Measurements from ENCODE around the gene VGLL4.

The VGLL4 gene

DNA sequence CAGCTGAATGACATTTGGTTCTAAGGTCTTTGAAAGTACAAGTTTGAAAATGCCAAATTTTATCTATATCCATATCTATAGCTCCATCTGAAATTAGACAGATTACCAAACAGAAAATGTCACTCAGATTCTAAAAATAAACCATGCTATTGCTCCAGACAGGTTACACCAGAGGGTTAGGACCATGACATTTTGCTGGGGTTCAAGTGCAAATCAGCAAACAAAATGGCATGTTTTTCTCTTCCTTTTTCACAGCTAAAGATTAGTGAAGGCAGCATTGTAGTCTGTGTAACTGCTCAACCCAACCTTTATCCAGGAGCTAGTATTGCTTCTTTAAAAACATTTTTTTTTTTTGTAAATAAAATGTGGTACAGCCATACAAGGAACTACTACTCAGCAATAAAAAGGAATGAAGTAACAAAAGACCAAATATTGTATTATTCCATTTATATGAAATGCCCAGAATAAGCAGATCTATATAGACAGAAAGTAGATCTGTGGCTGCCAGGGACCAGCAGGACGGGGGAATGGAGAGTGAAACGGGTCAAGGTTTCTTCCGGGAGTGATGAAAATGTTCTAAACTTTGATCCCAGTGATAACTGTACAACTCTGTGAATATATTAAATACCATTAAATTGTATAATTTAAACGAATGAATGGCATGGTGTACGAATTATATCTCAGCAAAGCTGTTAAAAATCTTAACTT lies 18.2 kb downstream of the VGLL4 start:
- no peak for DNase-seq

DNA sequence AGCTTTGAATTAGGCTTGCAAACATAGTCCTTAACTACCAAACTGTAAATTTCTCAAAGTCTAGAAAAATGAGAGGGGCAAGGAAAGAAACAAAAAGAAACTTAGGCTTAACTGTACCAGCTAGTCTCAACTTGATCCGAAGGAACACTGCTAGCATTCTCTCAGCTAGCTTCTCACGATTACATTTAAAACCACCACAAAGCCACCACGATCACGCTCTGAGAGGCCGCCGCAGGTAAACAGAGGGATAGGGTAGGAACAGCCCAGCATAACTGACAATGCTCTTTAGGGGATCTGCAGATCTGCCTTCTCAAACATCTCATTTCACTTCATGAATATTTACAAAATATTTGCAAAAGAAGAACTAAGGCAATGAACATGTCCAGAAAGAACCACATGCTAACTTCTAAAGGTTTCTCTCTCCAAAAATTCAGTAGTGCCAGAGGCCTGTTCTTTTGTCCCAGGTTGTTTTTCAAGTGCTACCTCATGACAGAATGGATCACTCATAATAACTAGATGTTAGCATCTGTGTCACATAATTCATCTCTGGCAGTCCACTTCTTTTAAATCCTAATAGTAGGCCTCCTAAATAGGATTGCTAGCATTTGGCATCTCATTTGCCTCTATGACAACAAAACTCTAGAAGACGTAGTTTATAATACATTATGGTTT lies 18.9 kb downstream of the VGLL4 start:
- no peak for DNase-seq

DNA sequence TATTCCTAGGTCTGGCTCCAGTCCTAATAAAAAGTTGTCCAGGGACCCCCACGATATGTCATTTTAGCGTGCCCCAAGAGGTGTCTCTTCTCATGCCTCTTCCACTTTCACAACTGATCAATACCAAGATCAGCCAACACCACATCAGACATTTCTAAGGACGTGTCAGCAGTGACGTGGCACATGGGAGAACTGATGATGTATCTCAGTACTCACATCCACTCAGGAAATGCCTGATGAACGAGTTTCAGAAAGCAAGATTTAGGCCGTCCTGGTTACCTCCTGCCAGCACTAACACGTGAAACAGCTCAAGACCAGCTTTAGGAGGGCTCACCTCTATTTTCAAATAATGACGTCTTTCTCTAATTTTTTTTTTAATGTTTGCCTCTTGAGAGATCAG lies 19.6 kb downstream of the VGLL4 start:
- peak; percentile 45 for DNase-seq

DNA sequence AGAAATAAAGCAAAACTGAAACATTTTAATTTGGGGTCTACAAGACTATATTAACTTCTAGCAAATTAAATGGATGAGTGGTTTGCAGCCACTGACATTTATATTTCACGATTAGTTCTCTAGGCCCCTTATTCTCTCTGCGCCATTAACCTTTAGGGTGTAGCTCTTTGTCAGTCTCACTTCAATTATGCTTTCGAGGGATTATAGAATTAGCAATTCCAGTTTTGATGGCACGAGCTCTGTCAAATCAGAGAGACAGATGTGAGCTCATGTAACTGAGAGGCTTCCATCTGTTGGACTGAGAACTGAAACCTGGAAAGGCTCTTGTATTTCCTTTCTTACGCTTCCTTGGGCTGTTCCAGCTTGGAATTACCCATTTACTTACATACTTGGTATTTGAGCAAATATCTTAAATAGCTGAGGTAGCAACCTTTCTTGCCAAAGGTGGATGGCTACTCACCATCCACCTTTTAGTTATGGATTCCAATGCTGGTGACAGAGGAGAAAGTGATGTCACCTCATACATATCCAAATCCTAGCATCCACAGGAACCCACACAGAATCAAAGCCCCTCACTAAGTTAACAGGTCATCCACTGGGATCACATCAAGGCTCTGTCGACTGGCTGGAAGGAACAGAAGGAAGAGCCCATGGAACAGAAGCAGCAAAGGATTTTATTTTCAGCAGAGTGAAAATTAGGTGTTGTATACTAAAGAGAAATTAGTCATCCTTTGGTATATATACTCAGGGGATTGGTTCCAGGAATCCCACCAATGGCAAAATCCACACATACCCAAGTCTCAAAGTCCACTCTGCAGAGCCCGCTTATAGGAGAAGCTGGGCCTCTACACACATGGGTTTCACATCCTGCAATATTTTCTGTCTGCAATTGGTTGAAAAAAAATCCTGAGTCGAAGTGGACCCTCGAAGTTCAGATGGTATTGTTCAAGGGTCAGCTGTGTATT lies 20.8 kb downstream of the VGLL4 start:
- DNase-seq, result no peak

DNA sequence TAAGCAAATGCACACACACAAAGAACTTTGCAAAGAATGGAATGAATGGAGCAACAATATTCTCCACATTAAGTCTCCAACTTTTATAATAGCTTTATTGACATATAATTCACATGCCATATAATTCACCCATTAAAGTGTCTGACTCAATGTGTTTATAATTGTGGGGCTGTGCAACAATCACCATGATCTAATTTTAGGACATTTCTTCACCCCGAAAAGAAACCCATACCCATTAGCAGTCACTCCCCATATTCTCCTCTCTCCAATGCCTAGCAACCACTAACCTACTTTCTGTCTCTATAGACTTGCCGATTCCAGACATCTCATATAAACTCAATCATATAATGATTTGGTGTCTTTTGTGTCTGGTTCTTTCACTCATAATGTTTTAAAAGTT lies 22.6 kb downstream of the VGLL4 start:
- DNase-seq, result no peak

DNA sequence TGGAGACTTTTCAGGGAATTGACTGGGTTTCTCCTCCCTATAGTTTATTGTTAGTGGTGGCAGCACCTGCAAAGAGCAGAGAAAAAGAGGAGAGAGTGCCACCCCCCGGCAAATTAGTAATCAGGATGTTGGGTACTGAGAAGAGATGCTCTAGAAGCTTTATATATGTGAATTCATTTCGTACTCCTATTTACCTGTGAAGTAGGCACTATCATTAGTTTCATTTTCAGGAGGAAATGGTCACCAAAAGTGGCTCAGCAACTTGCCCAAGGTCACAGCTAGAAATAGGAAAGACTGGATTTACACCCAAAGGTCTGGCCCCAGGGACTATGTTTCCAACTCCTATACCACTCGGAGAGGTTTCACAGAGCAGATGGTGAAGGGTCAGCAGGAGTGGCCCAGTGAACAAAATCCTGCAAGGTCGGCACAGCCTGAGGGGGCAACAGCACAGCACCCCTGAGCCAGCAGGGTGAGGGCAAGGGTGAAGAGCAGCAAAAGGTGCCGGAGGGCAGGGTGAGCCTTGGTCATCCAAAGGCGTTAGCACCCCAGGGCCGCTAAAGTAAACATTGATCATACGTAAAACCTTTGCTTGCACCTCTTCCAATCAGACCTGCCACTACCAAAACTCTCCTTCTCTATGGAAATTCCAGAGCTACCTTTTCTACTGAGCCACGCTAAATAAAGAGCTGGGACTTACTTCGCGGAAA lies 23.6 kb downstream of the VGLL4 start:
- no peak for DNase-seq

DNA sequence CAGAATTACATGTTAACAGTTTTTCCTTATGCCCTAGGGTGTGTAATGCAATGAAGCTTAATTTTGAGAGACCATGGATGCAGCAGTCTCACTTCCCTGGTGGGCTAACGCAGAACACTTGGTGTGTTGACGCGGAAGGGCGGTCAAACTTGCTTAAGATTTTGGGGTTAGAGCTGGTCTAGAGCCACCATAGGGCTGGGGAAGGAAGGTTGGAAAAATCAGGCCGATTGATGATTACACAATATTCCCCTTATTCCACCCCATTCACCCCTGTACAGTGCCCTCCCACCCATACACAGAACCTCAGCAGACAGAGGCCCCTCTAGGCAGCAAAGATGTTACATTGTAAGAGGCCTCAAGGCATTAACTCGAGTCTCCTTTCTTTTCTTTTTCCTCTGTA lies 24.3 kb downstream of the VGLL4 start:
- no peak for DNase-seq

DNA sequence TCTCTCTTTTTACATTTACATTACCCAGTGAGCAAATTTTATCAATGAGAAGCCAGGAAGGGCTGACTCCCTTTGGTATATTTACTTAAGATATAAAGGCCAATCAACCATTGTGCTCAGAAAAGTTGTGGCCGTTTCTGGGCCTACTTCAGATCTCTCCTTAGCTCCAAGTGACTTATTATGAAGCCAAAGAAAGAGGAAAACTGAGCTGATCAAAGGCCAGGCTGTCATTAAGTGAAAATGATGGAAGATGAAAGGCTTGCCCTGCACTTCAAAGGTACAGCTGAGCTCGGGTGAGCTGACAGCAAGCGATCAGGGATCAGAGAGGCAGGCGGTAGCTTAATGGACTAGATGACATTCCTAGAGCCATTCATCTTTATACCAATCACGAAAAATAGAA lies 24.8 kb downstream of the VGLL4 start:
- DNase-seq, result no peak

DNA sequence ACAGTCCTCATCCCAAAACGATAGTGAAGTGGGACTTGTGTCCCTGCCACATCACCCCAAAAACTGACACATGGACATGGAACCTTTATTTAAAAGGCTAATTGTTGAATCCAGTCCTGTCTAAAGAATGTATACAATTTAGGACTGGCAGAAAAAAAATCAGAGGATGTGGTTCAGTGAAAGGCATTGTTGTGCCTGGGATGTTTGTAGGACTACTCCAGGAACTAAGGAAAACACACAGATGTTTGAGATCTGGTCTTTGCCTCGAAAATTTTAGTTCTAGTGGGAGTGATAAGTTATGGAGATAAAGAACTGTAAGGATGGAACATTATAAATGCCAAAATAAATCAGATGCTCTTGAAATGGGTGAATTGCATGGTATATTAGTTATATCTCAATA lies 27.2 kb downstream of the VGLL4 start:
- no peak for DNase-seq

DNA sequence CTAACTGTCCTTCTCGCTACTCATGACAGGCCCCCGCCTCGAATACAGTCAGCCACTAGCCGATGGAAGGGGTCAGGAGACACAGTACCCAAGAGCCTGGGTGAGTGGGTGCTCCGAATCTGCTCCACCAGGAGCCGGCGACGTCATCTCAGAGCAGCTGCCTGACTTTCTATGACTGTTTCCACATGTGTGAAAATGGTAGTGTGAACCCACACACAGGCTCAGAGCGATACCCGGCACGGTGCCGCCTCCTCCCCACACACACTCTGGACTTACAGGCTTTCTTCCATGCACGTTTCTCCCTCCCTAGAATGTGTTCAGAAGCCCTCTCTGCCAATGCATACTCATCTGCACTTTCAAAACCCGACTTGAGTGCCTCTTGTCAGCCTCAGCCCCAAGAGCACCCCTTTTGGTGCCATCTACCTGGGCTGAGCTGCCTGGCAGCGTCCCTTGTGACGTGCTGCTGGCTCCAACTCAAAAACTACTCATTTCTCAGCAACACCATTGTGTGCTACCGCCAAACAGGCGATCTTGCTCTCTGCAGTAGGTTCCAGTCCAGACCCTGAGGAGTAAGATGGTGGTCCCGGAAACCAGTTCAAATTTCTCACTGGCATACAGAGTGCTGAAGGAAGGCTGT lies 29.7 kb downstream of the VGLL4 start:
- DNase-seq, result no peak

DNA sequence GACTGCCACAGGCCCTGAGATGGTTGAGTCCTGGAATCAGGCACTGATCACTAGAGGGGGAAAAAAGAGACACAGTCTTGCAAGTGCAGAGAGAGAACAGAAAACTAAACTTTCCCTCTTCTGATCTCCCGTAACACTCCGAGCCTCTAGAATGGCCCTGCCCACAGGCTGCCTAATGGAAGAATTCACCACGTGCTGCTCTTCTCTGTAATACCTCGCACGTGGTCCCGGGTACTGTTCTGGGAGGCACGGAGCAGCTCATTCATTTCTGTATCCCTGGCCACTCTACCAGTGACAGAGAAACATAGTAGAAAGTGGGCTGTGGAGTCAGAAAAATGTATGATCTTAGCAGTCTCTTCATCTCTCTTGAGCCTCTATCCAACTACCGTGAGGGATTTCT lies 30.4 kb downstream of the VGLL4 start:
- no peak for DNase-seq

DNA sequence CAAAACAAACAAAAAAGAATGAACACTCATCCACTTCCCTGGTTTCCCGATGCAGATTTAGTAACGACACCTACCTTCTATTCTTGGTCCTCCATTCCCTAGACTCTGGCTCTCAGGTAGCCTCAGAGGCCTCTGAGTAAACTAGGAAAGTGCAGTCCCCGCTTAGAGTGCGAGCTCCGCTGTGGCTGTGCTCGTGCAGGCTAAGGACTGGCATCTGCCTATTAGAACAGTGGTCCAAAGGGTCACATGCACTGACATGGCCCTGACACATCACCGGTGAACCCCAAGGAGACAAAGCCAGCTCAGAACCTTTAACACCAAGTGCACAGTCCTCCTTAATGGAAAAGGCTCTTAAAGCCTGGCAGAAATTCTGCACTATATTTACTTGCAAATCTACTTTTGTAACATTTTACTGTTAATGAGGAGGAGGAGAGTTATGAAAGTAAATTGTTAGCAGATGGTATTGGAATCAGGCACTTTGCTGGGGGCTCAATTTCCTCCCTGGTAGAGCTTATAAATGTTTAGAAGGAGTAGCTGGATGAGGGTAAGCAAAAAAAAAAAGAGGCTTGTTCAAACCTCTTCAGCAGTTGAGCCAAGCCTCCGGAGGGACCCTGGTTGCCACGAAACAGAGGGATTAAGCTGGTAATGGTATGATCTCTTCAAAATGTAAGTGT lies 31.1 kb downstream of the VGLL4 start:
- DNase-seq, result no peak

DNA sequence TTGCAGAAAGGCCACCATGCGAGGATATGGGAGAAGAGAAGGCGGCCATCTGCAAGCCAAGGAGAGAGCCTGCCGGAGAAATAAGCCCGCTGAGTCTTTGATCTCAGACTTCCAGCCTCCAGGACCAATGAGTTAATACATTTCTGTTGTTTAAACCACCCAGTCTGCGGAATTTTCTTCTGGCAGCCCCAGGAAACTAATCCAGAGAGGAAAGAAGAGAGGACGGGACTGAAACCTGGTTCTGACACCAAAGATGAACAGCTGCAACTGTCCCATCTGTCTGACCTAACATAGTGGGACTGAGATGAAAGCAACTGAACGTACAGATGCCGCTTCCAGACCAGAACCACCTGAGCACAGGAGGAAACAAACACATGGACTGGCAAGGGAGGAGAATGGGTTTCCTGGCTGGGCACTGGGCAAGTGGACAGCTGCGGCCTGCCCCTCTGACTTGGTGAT lies 32.3 kb downstream of the VGLL4 start:
- DNase-seq, result no peak

DNA sequence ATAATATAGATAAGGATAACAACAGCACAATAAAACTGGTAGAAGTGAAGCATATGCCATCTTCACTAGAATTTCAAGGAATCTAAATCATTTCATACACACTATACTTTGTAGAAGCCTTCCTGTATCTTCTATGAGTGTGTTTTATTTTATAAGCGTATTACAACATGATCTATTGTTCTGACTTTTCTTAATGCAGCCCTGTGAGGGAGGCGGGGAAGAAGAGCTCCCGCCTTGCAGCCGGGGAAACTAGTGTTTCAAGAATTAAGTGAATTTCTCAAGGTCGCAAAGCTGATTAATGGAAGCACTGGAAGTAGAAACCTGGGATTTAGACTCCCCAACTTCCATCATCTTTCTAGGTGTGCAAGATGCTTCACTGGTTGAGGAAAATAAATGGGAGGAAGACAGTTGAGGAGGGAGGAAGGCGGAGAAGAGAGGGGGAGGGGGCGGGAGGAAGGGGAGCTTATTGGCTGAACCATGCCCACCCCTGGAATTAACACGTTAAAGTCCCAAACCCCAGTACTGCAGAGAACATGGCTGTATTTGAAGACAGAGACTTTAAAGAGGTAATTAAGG lies 32.9 kb downstream of the VGLL4 start:
- DNase-seq, result no peak

DNA sequence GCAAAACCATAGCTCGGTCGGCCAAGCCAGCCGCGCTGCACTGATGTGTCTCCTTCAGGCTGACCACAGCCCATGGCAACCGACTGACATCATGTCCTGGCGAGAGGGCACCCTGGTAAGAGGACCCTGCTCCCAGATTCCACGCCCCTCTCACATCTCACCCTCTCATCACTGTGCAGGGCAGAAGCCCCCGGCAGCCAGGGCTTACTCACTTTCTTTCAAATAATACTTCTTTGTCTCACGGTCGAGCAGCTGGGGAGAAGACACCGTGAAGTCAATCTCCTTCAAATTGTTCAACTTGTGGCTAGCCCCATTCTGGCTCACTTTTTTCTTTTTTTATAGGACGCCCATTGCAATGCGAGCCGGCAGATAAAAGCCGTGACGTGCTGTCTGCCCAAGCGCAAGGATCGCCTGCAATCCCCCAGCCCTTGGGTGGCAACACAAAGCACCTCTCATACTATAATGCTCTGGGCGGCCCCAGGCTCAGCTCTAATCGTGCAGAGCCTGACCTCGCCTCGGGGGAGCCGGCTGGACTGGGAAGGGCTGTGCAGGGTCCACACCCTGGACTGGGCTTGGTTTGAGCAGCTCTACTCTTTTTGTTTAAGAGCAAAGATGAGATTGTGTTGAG lies 33.6 kb downstream of the VGLL4 start:
- no peak for DNase-seq

DNA sequence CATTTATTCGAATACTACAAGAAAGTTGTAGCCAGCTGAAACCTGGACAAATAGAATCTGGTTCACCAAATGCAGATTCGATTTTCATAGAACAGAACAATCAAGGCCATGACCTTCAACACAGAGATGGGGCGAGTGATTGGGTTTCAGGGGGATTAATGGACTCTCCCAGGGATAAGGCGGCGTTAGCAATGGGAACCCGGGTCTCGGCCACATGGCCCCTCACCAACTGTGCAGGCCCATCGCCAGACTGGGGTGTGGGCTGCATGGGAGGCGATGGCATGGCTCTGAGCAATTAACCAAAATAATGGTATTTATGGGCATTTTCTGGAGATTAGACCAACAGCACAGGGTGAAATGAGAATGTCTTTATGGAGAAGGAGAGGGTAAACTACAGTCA lies 34.2 kb downstream of the VGLL4 start:
- DNase-seq, result no peak

DNA sequence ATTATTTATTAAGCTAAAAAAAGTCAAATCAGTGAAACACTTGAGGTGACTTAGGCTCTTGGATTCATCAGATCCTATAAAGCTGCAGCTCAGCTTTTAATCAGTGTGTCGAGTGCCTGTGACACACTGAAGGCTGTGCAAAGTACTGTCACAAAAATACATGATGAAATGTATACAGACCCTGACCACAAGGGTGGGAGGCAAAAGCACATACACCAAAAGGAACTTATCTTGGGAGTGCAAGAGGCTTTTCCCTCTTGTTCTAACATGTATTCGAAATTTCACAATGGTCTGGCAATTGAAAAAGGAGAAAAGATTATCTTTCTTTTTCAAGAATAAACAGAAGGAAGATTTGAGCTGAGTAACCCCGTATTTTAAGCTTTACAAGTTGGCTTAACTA lies 35.9 kb downstream of the VGLL4 start:
- DNase-seq, result no peak

DNA sequence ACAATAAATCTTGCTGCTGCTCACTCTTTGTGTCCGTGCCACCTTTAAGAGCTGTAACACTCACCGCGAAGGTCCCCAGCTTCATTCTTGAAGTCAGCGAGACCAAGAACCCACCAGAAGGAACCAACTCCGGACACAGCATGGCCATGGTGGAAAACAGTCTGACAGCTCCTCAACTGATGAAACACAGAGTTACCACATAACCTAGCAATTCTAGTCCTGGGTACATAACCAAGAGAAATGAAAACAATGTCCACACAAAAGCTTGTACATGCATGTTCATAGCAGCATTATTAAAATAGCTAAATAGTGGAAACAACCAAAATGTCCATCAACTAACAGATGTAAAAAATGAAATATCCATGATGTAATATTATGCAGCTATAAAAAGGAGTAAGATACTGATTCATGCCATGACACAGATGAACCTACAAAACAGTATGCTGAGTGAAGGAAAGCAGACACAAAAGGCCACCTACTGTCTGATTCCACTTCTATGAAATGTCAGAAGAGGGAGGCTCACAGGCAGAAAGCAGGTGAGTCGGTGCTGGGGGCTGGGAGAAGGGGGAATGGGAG lies 36.8 kb downstream of the VGLL4 start:
- no peak for DNase-seq

DNA sequence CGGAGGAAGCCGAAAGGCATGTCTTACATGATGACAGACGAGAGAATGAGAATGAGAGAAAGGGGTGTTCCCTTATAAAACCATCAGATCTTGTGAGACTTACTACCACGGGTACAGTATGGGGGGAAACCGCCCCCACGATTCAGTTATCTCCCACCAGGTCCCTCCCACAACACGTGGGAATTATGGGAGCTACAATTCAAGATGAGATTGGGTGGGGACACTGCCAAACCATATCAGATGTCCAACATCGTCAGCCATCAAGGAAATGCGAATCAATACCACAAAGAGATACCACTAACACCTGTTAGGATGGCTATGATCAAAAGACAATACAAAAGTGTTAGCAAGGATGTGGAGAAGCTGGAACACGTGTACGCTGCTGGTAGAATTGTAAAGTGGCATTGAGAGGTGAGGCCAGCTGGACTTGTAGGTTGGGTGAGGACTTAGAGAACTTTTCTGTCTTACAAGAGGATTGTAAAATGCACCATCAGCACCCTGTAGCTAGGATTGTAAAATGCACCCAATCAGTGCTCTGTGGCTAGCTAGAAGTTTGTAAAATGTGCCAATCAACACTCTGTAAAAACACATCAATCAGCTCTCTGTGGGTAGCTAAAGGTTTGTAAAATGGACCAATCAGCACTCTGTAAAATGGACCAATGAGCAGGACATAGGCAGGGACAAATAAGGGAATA lies 37.5 kb downstream of the VGLL4 start:
- no peak for DNase-seq

DNA sequence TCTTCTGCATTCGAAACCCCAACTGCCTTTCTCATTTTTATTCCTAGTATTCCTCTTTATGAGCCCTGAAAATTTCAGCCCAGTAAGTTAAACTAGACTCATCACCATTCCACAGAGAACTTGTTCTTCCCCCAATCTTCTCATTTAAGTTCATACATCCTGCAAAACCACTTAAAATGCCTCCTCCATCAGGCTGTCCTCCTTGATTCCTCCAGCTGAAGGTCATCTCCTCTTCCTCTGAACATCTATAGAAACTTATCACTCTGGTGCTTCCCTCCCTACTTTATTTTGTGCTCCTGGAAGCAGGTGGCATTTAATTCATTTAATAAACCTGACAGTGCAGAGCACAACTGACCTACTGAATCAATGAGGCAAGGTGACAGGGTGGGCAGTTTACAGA lies 38.3 kb downstream of the VGLL4 start:
- no peak for DNase-seq
